Measurements from ENCODE around the gene SEMA6B.

GRCh38 chr19:4516939-4517300, 42.6 kb downstream of the SEMA6B start:
- TF ChIP-seq POLR2AphosphoS5 (IDR thresholded peaks at IDR 0.05; ENCODE audit: borderline replicate concordance, low read depth, low read length) = no peak
- no peak for TF ChIP-seq EZH2 (IDR thresholded peaks at IDR 0.05)
- no peak for TF ChIP-seq FOXP2 (optimal IDR thresholded peaks at IDR 0.05; ENCODE audit: control extremely low read depth, extremely low read length, insufficient read depth)
